ENCODE results near the gene TMEM80.
"Not testable (repeated sequence)": the region's sequence is repeated elsewhere in the genome, so short reads cannot be mapped to it uniquely, and the experiment has no call there.

Gene TMEM80

DNA sequence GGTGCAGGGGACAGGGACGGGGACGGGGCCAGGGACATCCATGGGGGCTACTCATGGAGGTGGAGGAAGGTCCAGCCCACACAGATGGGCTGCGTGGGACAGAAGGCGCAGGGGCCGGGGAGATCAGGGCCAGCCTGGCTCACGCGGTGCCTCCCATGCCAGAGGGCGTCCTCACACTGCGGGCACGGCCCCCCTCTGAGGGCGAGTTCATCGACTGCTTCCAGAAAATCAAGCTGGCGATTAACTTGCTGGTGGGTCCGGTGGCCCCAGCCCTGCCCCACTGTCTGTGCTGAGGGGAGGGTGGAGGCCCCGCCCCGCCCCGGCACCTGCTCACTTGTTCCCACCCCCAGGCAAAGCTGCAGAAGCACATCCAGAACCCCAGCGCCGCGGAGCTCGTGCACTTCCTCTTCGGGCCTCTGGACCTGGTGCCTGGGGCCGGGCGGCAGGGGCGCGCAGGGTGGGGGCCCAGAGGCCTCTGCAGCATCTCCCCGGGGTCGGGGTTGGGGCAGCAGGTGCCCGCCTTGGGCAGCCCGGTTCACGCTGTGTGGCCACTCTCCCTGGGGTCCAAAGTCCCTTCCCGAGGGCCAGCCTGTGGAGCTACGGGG is 26.2 kb downstream of the TMEM80 start:
- no peak for DNase-seq (ENCODE audit: low read depth)

GRCh38 chr11:722346-722811 is 26.8 kb downstream of the TMEM80 start:
- no peak for DNase-seq (ENCODE audit: low read depth)

DNA sequence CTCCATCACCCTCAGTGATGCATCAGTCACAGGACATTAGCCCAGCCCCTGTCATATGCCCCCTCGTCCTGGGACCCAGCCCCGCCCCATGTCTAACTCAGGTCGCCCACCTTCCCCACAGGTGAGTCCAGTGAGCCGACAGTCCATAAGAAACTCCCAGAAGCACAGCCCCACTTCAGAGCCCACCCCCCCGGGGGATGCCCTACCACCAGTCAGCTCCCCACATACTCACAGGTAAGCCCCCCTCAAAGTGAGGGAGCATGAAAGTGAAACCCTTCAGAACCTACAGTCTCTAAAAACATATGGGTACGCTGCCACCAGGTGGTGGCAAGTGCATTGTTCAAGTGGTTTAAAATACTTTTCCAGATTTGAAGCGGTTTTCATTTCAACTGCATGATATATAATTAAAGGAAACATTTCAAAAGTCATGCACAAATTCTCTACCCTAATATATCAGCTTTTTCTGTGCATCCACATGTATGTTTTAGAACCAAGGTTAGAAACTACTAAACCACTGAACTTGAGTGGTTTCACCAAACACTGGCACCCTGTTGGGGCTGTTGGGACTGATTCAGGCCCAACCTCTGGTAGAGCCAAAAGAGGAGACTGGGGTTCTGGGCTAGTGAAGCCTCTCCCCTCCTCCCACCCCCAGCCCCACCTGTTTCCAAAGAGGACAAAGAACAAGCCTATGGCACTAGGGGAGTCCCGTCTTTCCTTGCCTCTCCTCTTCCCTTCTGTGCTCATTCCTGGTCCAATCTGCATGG is 27.7 kb downstream of the TMEM80 start:
- no peak for DNase-seq (ENCODE audit: low read depth)

DNA sequence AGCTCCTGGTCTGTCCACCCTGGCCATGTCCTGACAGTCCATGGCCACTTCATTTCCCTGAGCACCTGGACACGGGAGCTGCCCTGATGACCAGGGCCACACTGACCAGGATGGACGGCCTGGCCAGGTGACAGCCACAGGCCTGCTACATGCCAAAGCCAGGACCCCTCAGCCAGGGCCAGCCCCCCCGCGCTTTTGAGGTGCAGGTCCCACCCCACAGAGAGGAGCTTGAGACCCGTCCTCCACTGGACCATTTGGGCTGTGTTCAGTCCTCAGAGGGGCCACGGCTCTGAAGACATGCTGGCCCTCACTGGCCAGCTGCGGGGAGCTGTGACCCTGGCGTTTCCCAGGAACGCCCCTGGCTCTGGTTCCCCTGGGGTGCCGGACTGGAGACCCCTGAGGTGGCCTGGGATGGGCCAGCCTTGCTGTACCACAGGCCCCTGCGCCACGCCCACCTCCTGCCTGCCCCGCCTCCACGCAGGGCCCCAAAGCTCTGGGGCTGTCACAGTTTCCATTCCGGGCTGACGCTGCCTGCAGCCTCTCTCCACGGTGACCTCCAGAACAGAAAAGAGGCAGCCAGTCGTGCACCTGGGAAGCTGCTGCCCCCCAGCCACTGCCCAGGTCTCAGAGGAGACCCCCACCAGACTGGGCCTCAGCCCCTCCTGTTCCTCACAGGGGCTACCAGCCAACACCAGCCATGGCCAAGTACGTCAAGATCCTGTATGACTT is 28.6 kb downstream of the TMEM80 start:
- DNase-seq (ENCODE audit: low read depth), result no peak

- DNase-seq (ENCODE audit: low read depth), result no peak
Measured at GRCh38 chr11:724778-725386, 29.3 kb downstream of the TMEM80 start.

DNA sequence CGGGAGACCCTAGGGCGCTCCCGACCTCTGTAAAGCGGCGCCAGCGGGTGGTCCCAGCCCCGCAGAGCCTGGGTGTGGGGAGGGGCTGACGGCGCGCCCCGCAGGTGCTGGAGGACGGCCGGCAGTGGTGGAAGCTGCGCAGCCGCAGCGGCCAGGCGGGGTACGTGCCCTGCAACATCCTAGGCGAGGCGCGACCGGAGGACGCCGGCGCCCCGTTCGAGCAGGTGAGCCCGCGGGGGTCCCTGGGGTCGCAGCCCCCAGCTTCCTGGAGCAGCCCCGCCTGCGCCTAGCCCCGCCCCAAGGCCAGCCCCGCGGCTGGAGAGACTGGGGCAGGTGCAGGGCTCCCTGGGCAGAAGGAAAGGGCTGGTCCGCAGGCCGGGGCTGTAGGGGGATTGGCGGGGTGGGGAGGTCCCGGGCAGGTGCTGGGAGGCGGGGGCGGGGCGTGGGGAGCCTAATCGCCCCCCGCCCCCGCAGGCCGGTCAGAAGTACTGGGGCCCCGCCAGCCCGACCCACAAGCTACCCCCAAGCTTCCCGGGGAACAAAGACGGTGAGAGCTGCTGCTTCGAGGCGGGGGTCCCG is 30.1 kb downstream of the TMEM80 start:
- DNase-seq (ENCODE audit: low read depth), result no peak

GRCh38 chr11:726278-727220 is 30.9 kb downstream of the TMEM80 start:
- DNase-seq (ENCODE audit: low read depth), result peak; percentile 31

DNA sequence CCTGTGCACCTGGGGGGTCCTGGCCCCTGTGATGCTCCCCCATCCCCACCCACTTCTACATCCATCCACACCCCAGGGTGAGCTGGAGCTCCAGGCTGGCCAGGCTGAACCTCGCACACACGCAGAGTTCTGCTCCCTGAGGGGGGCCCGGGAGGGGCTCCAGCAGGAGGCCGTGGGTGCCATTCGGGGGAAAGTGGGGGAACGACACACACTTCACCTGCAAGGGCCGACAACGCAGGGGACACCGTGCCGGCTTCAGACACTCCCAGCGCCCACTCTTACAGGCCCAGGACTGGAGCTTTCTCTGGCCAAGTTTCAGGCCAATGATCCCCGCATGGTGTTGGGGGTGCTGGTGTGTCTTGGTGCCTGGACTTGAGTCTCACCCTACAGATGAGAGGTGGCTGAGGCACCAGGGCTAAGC is 31.7 kb downstream of the TMEM80 start:
- no peak for DNase-seq (ENCODE audit: low read depth)

DNA sequence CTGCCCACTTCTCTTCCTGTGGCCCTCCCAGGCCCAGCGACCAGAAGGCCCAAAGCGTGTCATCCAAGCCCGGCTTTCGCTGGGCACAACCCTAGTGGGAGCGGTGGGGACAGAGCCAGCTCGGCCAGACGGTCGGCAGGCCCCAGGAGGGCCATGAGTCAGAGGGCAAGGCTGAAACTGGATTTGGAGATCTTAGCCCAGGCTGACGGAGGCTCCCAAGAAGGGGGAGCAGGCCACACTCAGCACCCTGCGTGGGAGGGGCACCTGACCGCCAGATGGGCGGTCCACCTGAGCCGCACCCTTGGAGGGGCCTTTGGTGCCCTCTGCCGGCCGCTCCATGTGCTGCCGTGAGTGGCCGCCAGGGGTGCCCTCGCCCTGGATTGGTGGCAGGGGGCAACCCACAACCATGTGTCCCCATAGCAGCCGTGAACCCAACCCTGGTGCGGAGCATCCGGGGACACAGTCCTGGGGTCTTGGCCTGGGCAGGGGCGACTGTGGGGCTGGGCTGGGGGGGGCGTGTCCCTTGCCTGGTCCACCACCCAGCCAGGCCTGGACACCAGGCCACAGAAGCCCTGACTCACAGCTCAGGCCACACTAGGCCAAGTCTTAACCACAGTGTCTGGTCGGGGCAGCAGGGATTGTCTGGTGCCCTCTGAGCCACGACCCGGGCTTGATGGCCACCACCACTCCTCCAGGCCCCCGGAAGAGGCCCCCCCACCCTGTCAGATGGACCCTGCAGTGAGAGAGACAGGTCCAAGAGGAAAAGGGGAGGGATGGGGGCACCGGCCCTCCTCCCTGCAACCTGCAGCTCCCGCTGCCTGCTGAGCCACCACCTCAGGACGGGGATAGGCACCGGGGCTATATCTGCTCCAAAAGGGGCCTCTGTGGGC is 32.5 kb downstream of the TMEM80 start:
- peak; percentile 70 for DNase-seq (ENCODE audit: low read depth)

- no peak for DNase-seq (ENCODE audit: low read depth)
Measured at GRCh38 chr11:728901-729491, 33.4 kb downstream of the TMEM80 start.

- no peak for DNase-seq (ENCODE audit: low read depth)
Measured at GRCh38 chr11:729492-730074, 34.0 kb downstream of the TMEM80 start.

DNA sequence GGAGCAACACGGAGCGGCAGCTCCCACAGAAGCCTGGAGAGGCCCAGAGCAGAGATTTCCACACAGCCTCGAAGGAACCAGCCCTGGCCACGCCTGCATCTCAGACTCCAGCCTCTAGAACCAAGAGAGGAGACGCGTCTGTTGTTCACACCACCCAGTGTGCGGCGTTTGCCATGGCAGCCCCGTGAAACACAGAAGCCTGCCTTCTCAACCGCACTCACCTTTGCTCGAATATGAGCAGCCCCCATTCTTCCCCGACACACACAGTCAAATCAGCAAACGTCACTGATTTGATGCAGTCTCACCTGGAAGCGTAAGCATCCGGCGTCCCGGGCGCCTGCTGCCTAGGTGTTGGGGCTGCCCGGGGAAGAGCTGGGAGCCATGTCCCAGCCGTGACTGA is 37.5 kb downstream of the TMEM80 start:
- DNase-seq (ENCODE audit: low read depth), result no peak

GRCh38 chr11:734541-734940 is 38.9 kb downstream of the TMEM80 start:
- DNase-seq (ENCODE audit: low read depth), result not testable (repeated sequence)

GRCh38 chr11:737366-737765 is 41.8 kb downstream of the TMEM80 start:
- no peak for DNase-seq (ENCODE audit: low read depth)

- not testable (repeated sequence) for DNase-seq (ENCODE audit: low read depth)
Measured at GRCh38 chr11:737899-738298, 42.3 kb downstream of the TMEM80 start.

DNA sequence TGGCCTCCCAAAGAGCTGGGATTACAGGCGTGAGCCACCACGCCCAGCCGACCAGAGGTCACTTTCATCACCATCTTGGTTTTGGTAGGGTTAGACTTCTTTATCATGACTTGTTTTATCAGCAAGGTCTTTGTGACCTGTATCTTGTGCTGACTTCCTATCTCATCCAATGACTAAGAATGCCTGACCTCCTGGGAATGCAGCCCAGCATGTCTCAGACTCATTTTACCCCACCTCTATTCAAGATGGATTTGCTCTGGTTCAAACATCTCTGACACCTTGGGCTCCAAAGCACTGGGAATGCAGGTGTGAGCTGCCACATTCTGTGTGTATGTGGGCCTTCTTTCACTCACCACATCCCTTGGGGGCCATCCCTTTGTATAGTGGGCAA is 46.5 kb downstream of the TMEM80 start:
- DNase-seq (ENCODE audit: low read depth), result no peak

- no peak for DNase-seq (ENCODE audit: low read depth)
Measured at GRCh38 chr11:742571-743201, 47.1 kb downstream of the TMEM80 start.

- DNase-seq (ENCODE audit: low read depth), result no peak
Measured at GRCh38 chr11:745428-745827, 49.8 kb downstream of the TMEM80 start.
